AG04449 (cell line): Measurements from ENCODE around the gene DENND1A.

ENCODE experiments used
- CTCF ChIA-PET: fragments of 350-600 bp; formaldehyde crosslinking; extraction: SDS; loops from one replicate; lab custom pipeline; 2021; ENCODE audit warnings: antibody characterized with exemption; lab: Yijun Ruan, JAX
- POLR2A ChIA-PET: fragments of 400-600, 350-600 bp; formaldehyde crosslinking; extraction: SDS; loops from one replicate; lab custom pipeline; 2020; ENCODE audit warnings: antibody characterized with exemption, inconsistent platforms; lab: Yijun Ruan, JAX
- DNase-seq: peaks from one replicate; pipeline ENCODE4 v3.0.0-alpha.2; 2010; ENCODE audit warnings: low read depth, low spot score
- H3K4me3 ChIP-seq: 2 replicates; pipeline ENCODE4 v1.5.1; 2011; ENCODE audit warnings: low read depth, mild to moderate bottlenecking, control low read depth, low read length
- TF ChIP-seq, protein P1 (sequence below): IDR thresholded peaks from one replicate; pipeline ENCODE4 v1.5.1; 2011; ENCODE audit warnings: mild to moderate bottlenecking, moderate library complexity, low read length, control low read depth, inconsistent platforms; ENCODE audit not compliant: insufficient read depth; ENCODE audit errors: missing control alignments

Gene DENND1A

DNA sequence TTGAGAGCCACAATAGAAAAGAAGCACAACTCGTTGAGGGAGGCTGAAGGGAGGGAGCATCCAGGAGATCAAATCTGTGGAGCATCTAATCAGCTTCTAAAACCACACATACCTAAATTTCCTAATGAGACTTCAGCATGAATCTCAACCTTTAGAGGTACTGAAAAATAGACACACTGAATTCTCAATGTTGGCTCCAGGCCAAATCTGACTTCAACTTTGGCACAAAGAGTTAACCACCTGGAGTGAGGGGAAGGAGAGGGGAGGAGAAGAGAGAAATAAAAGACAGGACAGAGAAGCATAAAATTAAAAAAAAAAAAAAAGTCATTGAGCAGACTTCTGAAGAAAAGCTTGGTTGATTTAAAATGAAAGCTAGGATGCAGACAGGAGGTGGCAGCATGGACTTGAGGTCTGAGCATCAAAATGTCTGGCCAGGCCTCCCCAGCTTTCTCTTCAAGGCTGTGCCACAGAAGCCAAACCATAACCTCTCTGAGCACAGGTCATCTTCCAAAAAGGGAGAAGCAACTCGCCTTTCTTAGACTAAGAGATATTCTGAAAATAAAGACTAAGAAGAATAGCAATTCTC, 205.6 kb downstream of the DENND1A start:
- ChIA-PET CTCF (interaction anchor here (0.7 to 9.3 kb wide), 10 partner anchors 8 to 317 kb away, joined by 3 to 83 read pairs (median 5); no protein-coding TSS in a partner anchor), POLR2A (interaction anchor here (0.6 kb wide), 1 partner anchor 11 kb away, joined by 6 read pairs; no protein-coding TSS in a partner anchor)
- peak; percentile 10 for DNase-seq
- no peak overlapping the region for H3K4me3 ChIP-seq
- TF ChIP-seq, protein P1, sequence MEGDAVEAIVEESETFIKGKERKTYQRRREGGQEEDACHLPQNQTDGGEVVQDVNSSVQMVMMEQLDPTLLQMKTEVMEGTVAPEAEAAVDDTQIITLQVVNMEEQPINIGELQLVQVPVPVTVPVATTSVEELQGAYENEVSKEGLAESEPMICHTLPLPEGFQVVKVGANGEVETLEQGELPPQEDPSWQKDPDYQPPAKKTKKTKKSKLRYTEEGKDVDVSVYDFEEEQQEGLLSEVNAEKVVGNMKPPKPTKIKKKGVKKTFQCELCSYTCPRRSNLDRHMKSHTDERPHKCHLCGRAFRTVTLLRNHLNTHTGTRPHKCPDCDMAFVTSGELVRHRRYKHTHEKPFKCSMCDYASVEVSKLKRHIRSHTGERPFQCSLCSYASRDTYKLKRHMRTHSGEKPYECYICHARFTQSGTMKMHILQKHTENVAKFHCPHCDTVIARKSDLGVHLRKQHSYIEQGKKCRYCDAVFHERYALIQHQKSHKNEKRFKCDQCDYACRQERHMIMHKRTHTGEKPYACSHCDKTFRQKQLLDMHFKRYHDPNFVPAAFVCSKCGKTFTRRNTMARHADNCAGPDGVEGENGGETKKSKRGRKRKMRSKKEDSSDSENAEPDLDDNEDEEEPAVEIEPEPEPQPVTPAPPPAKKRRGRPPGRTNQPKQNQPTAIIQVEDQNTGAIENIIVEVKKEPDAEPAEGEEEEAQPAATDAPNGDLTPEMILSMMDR, result peak; percentile 34

DNA sequence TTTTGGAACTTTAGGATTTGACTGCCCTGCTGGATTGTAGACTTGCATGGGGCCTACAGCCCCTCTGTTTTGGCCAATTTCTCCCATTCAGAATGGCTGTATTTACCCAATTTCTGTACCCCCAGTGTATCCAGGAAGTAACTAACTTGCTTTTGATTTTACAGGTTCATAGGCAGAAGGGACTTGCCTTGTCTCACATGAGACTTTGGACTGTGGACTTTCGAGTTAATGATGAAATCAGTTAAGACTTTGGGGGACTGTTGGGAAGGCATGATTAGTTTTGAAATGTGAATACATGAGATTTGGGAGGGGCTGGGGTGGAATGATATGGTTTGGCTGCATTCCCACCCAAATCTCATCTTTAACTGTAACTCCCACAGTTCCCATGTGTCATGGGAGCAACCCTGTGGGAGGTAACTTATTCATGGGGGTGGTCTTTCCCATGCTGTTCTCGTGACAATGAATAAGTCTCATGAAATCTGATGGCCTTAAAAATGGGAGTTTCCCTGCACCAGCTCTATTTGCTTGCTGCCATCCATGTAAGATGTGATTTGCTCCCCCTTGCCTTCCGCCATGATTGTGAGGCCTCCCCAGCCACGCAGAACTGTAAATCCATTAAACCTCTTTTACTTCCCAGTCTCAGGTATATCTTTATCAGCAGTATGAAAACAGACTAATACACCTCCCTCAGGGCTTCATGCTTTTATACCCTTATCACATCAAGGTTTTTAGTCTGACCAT, 206.6 kb downstream of the DENND1A start:
- ChIA-PET POLR2A (no interaction called here), CTCF (interaction anchor here (0.7 to 9.3 kb wide), 6 partner anchors 7 to 318 kb away, joined by 3 to 83 read pairs (median 10); no protein-coding TSS in a partner anchor)
- TF ChIP-seq, protein P1, result no peak
- H3K4me3 ChIP-seq, result no peak overlapping the region
- DNase-seq, result no peak

DNA sequence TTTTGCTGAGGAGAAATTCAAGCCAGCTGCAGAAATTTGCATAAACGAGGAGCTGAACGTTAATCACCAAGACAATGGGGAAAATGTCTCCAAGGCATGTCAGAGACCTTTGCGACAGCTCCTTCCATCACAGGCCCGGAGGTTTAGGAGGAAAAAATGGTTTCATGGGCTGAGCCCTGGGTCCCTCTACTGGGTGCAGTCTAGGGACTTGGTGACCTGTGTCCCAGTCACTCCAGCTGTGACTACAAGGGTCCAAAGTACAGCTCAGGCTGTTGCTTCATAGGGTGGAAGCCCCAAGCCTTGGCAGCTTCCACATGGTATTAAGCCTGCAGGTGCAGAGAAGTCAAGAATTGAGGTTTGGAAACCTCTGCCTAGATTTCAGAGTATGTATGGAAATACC, 207.5 kb downstream of the DENND1A start:
- TF ChIP-seq, protein P1, result no peak
- no peak for DNase-seq
- H3K4me3 ChIP-seq, result no peak overlapping the region
- ChIA-PET POLR2A (no interaction called here), CTCF (interaction anchor here (9.3 kb wide), 1 partner anchor 319 kb away, joined by 83 read pairs; no protein-coding TSS in a partner anchor)

DNA sequence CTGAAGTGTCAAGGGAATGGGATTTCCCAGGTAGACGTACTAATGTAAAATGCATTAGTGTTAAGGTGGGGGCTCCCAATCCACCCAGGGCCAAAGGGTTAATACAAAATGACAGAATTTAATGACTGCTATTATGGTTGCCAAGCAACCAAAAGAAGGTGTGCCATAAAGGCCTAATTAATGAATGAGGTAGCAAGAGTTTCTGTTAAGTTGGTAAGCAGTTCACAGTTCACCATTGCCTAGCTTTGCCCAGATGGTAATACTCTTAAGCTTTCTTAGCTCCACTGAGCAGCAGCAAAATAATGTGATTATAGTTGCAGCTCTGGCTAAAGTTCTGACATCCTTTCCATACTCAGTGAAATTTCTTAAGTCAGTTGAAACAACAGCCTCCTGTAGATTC, 211.7 kb downstream of the DENND1A start:
- ChIA-PET CTCF (interaction anchor here (0.9 kb wide), 1 partner anchor 322 kb away, joined by 3 read pairs; no protein-coding TSS in a partner anchor), POLR2A (no interaction called here)
- TF ChIP-seq, protein P1, result no peak
- H3K4me3 ChIP-seq, result no peak overlapping the region
- no peak for DNase-seq

DNA sequence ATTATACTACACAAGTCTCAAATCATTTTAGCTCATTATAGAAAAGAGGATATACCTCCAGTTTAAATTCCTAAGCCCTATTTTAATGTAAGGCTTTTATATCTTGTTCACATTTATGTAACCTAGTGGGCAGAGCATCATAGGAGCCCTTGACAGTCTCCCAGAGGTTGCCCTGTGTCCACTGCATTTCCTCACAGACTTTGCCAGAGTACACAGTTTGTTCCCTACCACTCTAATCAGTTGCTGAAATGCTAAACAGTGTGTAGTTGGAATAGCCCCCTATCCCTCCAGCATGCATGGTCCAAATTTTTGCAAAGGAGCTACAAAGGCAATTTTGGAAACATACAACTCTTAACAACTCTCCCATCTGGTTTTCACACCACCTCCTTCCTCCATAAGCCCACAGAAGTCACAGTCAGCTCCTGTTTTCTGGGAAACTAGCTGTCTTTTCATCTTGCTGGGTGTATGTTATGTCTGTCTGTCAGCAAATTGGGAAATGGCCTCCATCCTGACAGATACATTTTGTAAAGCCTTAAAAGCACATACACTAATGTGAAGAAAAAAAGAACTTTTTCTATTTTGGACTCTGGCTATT, 212.2 kb downstream of the DENND1A start:
- no peak for DNase-seq
- ChIA-PET POLR2A (no interaction called here), CTCF (interaction anchor here (0.9 to 2.8 kb wide), 2 partner anchors 7 to 323 kb away, joined by 3 to 9 read pairs; no protein-coding TSS in a partner anchor)
- TF ChIP-seq, protein P1, result no peak
- no peak overlapping the region for H3K4me3 ChIP-seq
